HCT116 (cell line): ENCODE measurements around the gene GNG7. TPM values are rescaled to one million over a fixed set of nuclear protein-coding genes. Genes with fewer than 3 reads are reported as not detected.

Source experiments
- ATAC-seq: fragments of 200-7000 bp; cut with Tn5 transposase; 2 replicates; pipeline ENCODE4 v1.9.1; 2020; ENCODE audit warnings: mild to moderate bottlenecking, moderate library complexity
- BruUV-seq: library from RNA; stranded (reverse); fragments of 400-500 nt; replicated peaks from 2 replicates; lab custom pipeline; 2021; lab: Mats Ljungman, UMichigan
- CTCF ChIA-PET: fragments of 300-600 bp; sonication (Branson Sonifier 250); formaldehyde crosslinking; loops from one replicate; lab custom pipeline; 2021; ENCODE audit warnings: antibody characterized with exemption; lab: Charles Lee
- POLR2A ChIA-PET: fragments of 300-600, 350-600 bp; sonication (Branson Sonifier 250); formaldehyde crosslinking; loops from one replicate; lab custom pipeline; 2021; ENCODE audit warnings: antibody characterized with exemption; lab: Charles Lee
- RAD21 ChIA-PET, 2 experiments: fragments of 300-600 bp; sonication (Branson Sonifier 250); formaldehyde crosslinking; loops; one replicate each; lab custom pipeline; 2023; ENCODE audit warnings: low total read pairs in 2 of 2; ENCODE audit not compliant: uncharacterized antibody in 2 of 2, unreplicated experiment in 2 of 2, low non-redundant PET in 1 of 2; lab: Charles Lee
- DNase-seq: peaks from one replicate; pipeline ENCODE4 v3.0.0-alpha.2; 2010; ENCODE audit warnings: low read depth, low spot score
- H2AFZ ChIP-seq: fragments of 200-600 bp; shearing (Covaris generic), sonication (generic); 2 replicates; pipeline ENCODE4 v1.6.1; 2017; ENCODE audit warnings: low read depth, mixed run types, mixed read lengths, antibody characterized with exemption, low read length; ENCODE audit not compliant: poor library complexity, severe bottlenecking
- H3K27ac ChIP-seq: 2 replicates; pipeline ENCODE4 v1.5.1; 2012; ENCODE audit warnings: low read depth, low read length
- H3K27me3 ChIP-seq: fragments of 200-600 bp; sonication (generic); 2 replicates; pipeline ENCODE4 v1.6.1; 2016; ENCODE audit warnings: mixed run types, low read length, mixed read lengths; ENCODE audit not compliant: insufficient read depth
- H3K36me3 ChIP-seq, 2 experiments: fragments of 200-500 bp in 1 of 2; fragments of 200-600 bp in 1 of 2; sonication (Bioruptor generic) in 1 of 2; sonication (generic) in 1 of 2; 2 replicates each; pipeline versions ENCODE4 v1.5.1 to v1.6.1; 2014 to 2016; ENCODE audit warnings: low read length in 2 of 2, inconsistent platforms in 1 of 2, mixed read lengths in 1 of 2, mixed run types in 1 of 2; ENCODE audit not compliant: insufficient read depth in 2 of 2, control insufficient read depth in 1 of 2
- H3K4me1 ChIP-seq, 2 experiments: fragments of 200-600 bp in 1 of 2; sonication (generic) in 1 of 2; 2 replicates each; pipeline versions ENCODE4 v1.5.1 to v1.6.1; 2012 to 2017; ENCODE audit warnings: low read length in 2 of 2, inconsistent platforms in 1 of 2, mild to moderate bottlenecking in 1 of 2, mixed read lengths in 1 of 2, mixed run types in 1 of 2, moderate library complexity in 1 of 2; ENCODE audit not compliant: insufficient read depth in 2 of 2, control insufficient read depth in 1 of 2
- H3K4me2 ChIP-seq: fragments of 200-600 bp; sonication (generic); 2 replicates; pipeline ENCODE4 v1.6.1; 2017; ENCODE audit warnings: mixed run types, low read length, mixed read lengths
- H3K4me3 ChIP-seq, 2 experiments: fragments of 200-600 bp in 1 of 2; sonication (generic) in 1 of 2; replicated peaks in 1 of 2; 2 replicates each; pipeline ENCODE4 v1.5.1; 2011 to 2016; ENCODE audit warnings: low read length in 2 of 2, control low read depth in 1 of 2, low read depth in 1 of 2, mild to moderate bottlenecking in 1 of 2, mixed read lengths in 1 of 2, mixed run types in 1 of 2
- H3K79me2 ChIP-seq: fragments of 200-600 bp; sonication (generic); 2 replicates; pipeline ENCODE4 v1.6.1; 2017; ENCODE audit warnings: mild to moderate bottlenecking, mixed run types, low read length, moderate library complexity, mixed read lengths; ENCODE audit not compliant: insufficient read depth
- H3K9ac ChIP-seq: fragments of 200-600 bp; sonication (generic); 2 replicates; pipeline ENCODE4 v1.6.1; 2016; ENCODE audit warnings: low read length, mixed read lengths
- H3K9me2 ChIP-seq: fragments of 200-600 bp; sonication (generic), shearing (Covaris generic); 2 replicates; pipeline ENCODE4 v1.6.1; 2017; ENCODE audit warnings: mixed run types, mild to moderate bottlenecking, moderate library complexity; ENCODE audit not compliant: insufficient read depth
- H3K9me3 ChIP-seq, 2 experiments: fragments of 200-500 bp in 1 of 2; fragments of 200-600 bp in 1 of 2; sonication (Bioruptor generic) in 1 of 2; sonication (generic) in 1 of 2; 2 replicates each; pipeline ENCODE4 v1.6.1; 2014 to 2017; ENCODE audit warnings: low read length in 2 of 2, mixed read lengths in 2 of 2, inconsistent platforms in 1 of 2, low read depth in 1 of 2, mild to moderate bottlenecking in 1 of 2, mixed run types in 1 of 2, moderate library complexity in 1 of 2; ENCODE audit not compliant: control insufficient read depth in 1 of 2, insufficient read depth in 1 of 2
- H4K20me1 ChIP-seq: fragments of 200-600 bp; sonication (generic), shearing (Covaris generic); 2 replicates; pipeline ENCODE4 v1.6.1; 2017; ENCODE audit warnings: mixed run types, mild to moderate bottlenecking, moderate library complexity; ENCODE audit not compliant: insufficient read depth
- CTCF ChIP-seq, 3 experiments: fragments of 200-600 bp in 1 of 3; sonication (generic) in 1 of 3; IDR thresholded peaks in 2 of 3; conservative IDR thresholded peaks in 1 of 3; 2 replicates each; pipeline ENCODE4 v1.5.1; 2012 to 2017; ENCODE audit warnings: low read depth in 2 of 3, low read length in 2 of 3, antibody characterized with exemption in 1 of 3, borderline replicate concordance in 1 of 3, control low read depth in 1 of 3, mild to moderate bottlenecking in 1 of 3, mixed read lengths in 1 of 3, mixed run types in 1 of 3, moderate library complexity in 1 of 3; ENCODE audit not compliant: insufficient read depth in 1 of 3
- EGR1 ChIP-seq: IDR thresholded peaks from 2 replicates; pipeline ENCODE4 v1.6.1; 2012; ENCODE audit warnings: low read depth
- EZH2 ChIP-seq: fragments of 200-600 bp; sonication (generic); IDR thresholded peaks from 2 replicates; pipeline ENCODE4 v1.6.1; 2017; ENCODE audit warnings: antibody characterized with exemption, mixed run types
- EZH2phosphoT487 ChIP-seq: fragments of 200-600 bp; IDR thresholded peaks from 2 replicates; pipeline ENCODE4 v1.6.1; 2018; ENCODE audit warnings: antibody characterized with exemption, borderline replicate concordance
- JUND ChIP-seq: IDR thresholded peaks from 2 replicates; pipeline ENCODE4 v1.6.1; 2012
- POLR2AphosphoS5 ChIP-seq: IDR thresholded peaks from 2 replicates; pipeline ENCODE4 v1.6.1; 2011; ENCODE audit warnings: mild to moderate bottlenecking, low read depth, low read length, moderate library complexity
- SIN3A ChIP-seq: IDR thresholded peaks from 2 replicates; pipeline ENCODE4 v1.6.1; 2012; ENCODE audit warnings: low read depth
- SP1 ChIP-seq: IDR thresholded peaks from 2 replicates; pipeline ENCODE4 v1.6.1; 2012; ENCODE audit warnings: low read depth
- SRF ChIP-seq: IDR thresholded peaks from 2 replicates; pipeline ENCODE4 v1.6.1; 2012; ENCODE audit warnings: low read depth
- YY1 ChIP-seq: IDR thresholded peaks from 2 replicates; pipeline ENCODE4 v1.6.1; 2011; ENCODE audit warnings: low read length, low read depth, moderate library complexity, mild to moderate bottlenecking; ENCODE audit not compliant: insufficient replicate concordance; ENCODE audit errors: extremely low read depth
- ZBTB33 ChIP-seq: IDR thresholded peaks from 2 replicates; pipeline ENCODE4 v1.6.1; 2011; ENCODE audit warnings: mild to moderate bottlenecking, low read length, moderate library complexity; ENCODE audit not compliant: insufficient replicate concordance; ENCODE audit errors: extremely low read depth
- intact Hi-C: fragments of 100-400 bp; cut with micrococcal nuclease; formaldehyde crosslinking; loops from 2 replicates; pipeline ENCODE4 v1.10.0; 2022
- microRNA-seq: library from miRNA; unstranded; fragments of <30 nt; microRNA quantifications from one replicate; pipeline ENCODE4, GENCODE V29; 2016; ENCODE audit warnings: borderline number of aligned reads
- total RNA-seq: library from RNA; stranded (reverse); gene quantifications from one replicate; pipeline ENCODE4 v1.2.1, GENCODE V29; 2021; ENCODE audit not compliant: unreplicated experiment

The GNG7 gene
- total RNA-seq, 1 experiment from 2014 or later = 11.3 TPM

DNA sequence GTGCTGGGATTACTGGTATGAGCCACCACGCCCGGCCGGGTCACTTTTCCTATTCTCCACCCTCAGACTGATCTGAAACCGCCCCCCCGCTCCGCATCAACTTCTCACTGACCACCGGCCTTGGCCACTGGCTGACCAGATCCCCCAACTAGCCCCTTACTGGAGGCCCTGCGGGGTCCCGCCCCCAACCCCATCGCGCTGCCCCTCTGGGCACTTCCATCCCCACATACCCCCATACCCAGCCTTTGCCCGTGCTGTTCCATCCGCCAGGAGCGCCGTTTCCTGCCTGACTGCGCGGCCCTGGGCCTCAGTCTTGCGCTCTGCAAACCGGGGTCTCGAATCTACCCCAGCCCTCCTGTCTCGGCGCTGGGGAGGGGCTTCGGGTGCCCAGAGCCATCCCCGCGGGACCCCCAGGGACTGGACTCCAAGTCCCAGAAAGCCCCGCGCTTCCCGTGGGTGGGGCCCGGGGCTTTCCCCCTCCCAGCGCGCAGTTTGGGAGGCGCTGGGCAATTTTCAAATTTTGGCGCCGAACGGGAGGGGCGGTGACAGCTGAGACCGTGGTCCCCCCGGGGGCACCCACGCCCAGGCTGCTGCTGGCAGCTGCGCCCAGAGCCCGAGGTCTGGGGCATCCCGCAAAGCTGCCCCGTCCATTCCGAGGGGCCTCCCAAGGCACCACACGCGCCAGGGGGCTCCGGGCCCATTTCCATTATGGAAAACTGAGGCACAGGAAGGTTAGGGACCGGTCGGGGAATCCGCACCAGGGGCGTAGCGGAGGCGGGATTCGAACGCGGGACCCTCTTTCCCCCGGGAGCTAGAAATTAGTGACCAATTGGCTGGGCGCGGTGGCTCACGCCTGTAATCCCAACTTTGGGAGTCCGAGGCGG lies 240.5 kb downstream of the GNG7 start:
- H4K20me1 ChIP-seq = no peaks in the 10 kb centered on the region
- TF ChIP-seq POLR2AphosphoS5 (peak; percentile 14), ZBTB33 (no peak), EGR1 (peak; percentile 69), EZH2phosphoT487 (no peak), EZH2 (no peak), SRF (no peak), CTCF (IDR thresholded peaks at IDR 0.05 in 2 of 3, conservative IDR thresholded peaks at IDR 0.05 in 1 of 3; ENCODE audit: borderline replicate concordance in 1 of 3, insufficient read depth in 1 of 3, low read depth in 2 of 3, low read length in 2 of 3) (peak in 2 of 3 experiments; percentile 24 to 30; a peak in 4 of 6 replicates), SP1 (peak; percentile 71), JUND (no peak), SIN3A (peak; percentile 30; the same call in 1 of the 2 replicates), YY1 (peak; percentile 34)
- peak; percentile 60 for DNase-seq
- H3K79me2 ChIP-seq = peaks cover 3% of the 10 kb centered on the region; the same call in 1 of the 2 replicates
- H3K27ac ChIP-seq = peak overlapping the region; percentile 88
- H3K4me2 ChIP-seq = peak overlapping the region; percentile 98
- no peaks in the 10 kb centered on the region for H3K9me2 ChIP-seq
- no TSS peak for BruUV-seq
- RAD21 ChIA-PET = interaction anchor here (0.6 kb wide), 2 partner anchors 14 to 59 kb away, joined by 3 to 4 read pairs; partner anchors contain the start of gene GADD45B (in 1 of the 2)
- H3K36me3 ChIP-seq = no peaks in the 10 kb centered on the region
- peak overlapping the region; percentile 69 to 74 for H3K4me3 ChIP-seq
- POLR2A ChIA-PET = interaction anchor here (0.6 to 6.8 kb wide), 5 partner anchors 10 to 133 kb away, joined by 3 to 44 read pairs (median 4); partner anchors contain the start of gene GADD45B
- CTCF ChIA-PET = interaction anchor here (0.8 kb wide), 1 partner anchor 149 kb away, joined by 3 read pairs; no protein-coding TSS in a partner anchor
- H3K9ac ChIP-seq = peak overlapping the region; percentile 78
- peaks cover 9 to 53% of the 10 kb centered on the region in 2 experiments; a peak in 3 of 4 replicates for H3K4me1 ChIP-seq
- peak overlapping the region; percentile 23 for H2AFZ ChIP-seq
- no peaks in the 10 kb centered on the region for H3K27me3 ChIP-seq
- H3K9me3 ChIP-seq = no peaks in the 10 kb centered on the region
- ATAC-seq = peak; percentile 73
- intact Hi-C loops = loop anchor here (10.0 kb wide), 1 partner anchor 297 kb away; the partner anchor contains the start of gene DOT1L

Small RNA genes lying within 50 kb of the gene (microRNA-seq; reads per million reads assigned to microRNA genes)
- gene MIR7850 = not detected

Other genes with a start within 250 kb of the GNG7 start
- 228 TPM for gene LMNB2, start 245.7 kb downstream of the GNG7 start, total RNA-seq
- 37.9 TPM for gene GADD45B, start 226.6 kb downstream of the GNG7 start, total RNA-seq
- gene DIRAS1, start 18.7 kb upstream of the GNG7 start, total RNA-seq = 33.7 TPM
- 39.1 TPM for gene SLC39A3, start 37.3 kb upstream of the GNG7 start, total RNA-seq
- gene SGTA, start 80.6 kb upstream of the GNG7 start, total RNA-seq = 109 TPM
- 201 TPM for gene THOP1, start 82.8 kb upstream of the GNG7 start, total RNA-seq
- 4.0 TPM for gene ZNF554, start 117.2 kb upstream of the GNG7 start, total RNA-seq
- gene ZNF555, start 138.8 kb upstream of the GNG7 start, total RNA-seq = 4.5 TPM
- gene ZNF556, start 164.6 kb upstream of the GNG7 start, total RNA-seq = not detected
- 8.3 TPM for gene ZNF57, start 198.2 kb upstream of the GNG7 start, total RNA-seq
- gene ZNF77, start 242.3 kb upstream of the GNG7 start, total RNA-seq = 5.9 TPM